Trophoblast cell (in vitro differentiated cells and primary cell): ENCODE results near the gene CLDN19.
A peak's percentile ranks its signal among the peaks of the same experiment; 100 is the strongest.

Experiments used
- DNase-seq, 2 donors: peaks; one replicate each; pipeline ENCODE4 v3.0.0-alpha.2; 2016
- H2AFZ ChIP-seq: 2 replicates; pipeline ENCODE4 v1.6.1; 2013; ENCODE audit warnings: low read length, moderate library complexity, mild to moderate bottlenecking; ENCODE audit not compliant: insufficient read depth, poor library complexity
- H2AK5ac ChIP-seq: 2 replicates; pipeline ENCODE4 v1.6.1; 2013; ENCODE audit warnings: mild to moderate bottlenecking, low read length
- H2BK120ac ChIP-seq: 2 replicates; pipeline ENCODE4 v1.6.1; 2013; ENCODE audit warnings: low read length, mild to moderate bottlenecking, moderate library complexity; ENCODE audit not compliant: insufficient read depth, poor library complexity
- H2BK12ac ChIP-seq: 2 replicates; pipeline ENCODE4 v1.6.1; 2013; ENCODE audit warnings: mild to moderate bottlenecking, low read length, moderate library complexity
- H2BK5ac ChIP-seq: 2 replicates; pipeline ENCODE4 v1.6.1; 2013; ENCODE audit warnings: low read length, low read depth, moderate library complexity, mild to moderate bottlenecking; ENCODE audit not compliant: poor library complexity
- H3K14ac ChIP-seq: 2 replicates; pipeline ENCODE4 v1.6.1; 2013; ENCODE audit warnings: mild to moderate bottlenecking, low read length
- H3K18ac ChIP-seq: 2 replicates; pipeline ENCODE4 v1.6.1; 2013; ENCODE audit warnings: mild to moderate bottlenecking, low read length
- H3K23ac ChIP-seq: 2 replicates; pipeline ENCODE4 v1.6.1; 2013; ENCODE audit warnings: low read length
- H3K27ac ChIP-seq: 2 replicates; pipeline ENCODE4 v1.5.1; 2013; ENCODE audit warnings: low read depth, mild to moderate bottlenecking, inconsistent platforms, low read length, moderate library complexity
- H3K27me3 ChIP-seq: 2 replicates; pipeline ENCODE4 v1.6.1; 2013; ENCODE audit warnings: inconsistent platforms, mild to moderate bottlenecking, low read length, moderate library complexity; ENCODE audit not compliant: insufficient read depth
- H3K36me3 ChIP-seq, 2 experiments: 1 replicate in 1 of 2; 2 replicates in 1 of 2; pipeline ENCODE4 v1.6.1; 2013; ENCODE audit warnings: low read length in 2 of 2, mild to moderate bottlenecking in 2 of 2, moderate library complexity in 1 of 2; ENCODE audit not compliant: insufficient read depth in 2 of 2, control insufficient read depth in 1 of 2
- H3K4ac ChIP-seq: 2 replicates; pipeline ENCODE4 v1.6.1; 2013; ENCODE audit warnings: low read depth, mild to moderate bottlenecking, low read length, moderate library complexity
- H3K4me1 ChIP-seq, 2 experiments: 1 replicate in 1 of 2; 2 replicates in 1 of 2; pipeline ENCODE4 v1.6.1; 2013; ENCODE audit warnings: low read length in 2 of 2, mild to moderate bottlenecking in 2 of 2, moderate library complexity in 1 of 2; ENCODE audit not compliant: insufficient read depth in 2 of 2, control insufficient read depth in 1 of 2
- H3K4me2 ChIP-seq: 2 replicates; pipeline ENCODE4 v1.6.1; 2013; ENCODE audit warnings: inconsistent platforms, mild to moderate bottlenecking, low read length, moderate library complexity
- H3K4me3 ChIP-seq: 2 replicates; pipeline ENCODE4 v1.5.1; 2013; ENCODE audit warnings: mild to moderate bottlenecking, low read depth, low read length, inconsistent platforms
- H3K79me1 ChIP-seq: one replicate; pipeline ENCODE4 v1.6.1; 2013; ENCODE audit warnings: low read length
- H3K79me2 ChIP-seq: 2 replicates; pipeline ENCODE4 v1.6.1; 2013; ENCODE audit warnings: low read length, mild to moderate bottlenecking; ENCODE audit not compliant: control insufficient read depth, insufficient read depth, poor library complexity
- H3K9ac ChIP-seq: 2 replicates; pipeline ENCODE4 v1.6.1; 2013; ENCODE audit warnings: mild to moderate bottlenecking, low read length
- H3K9me3 ChIP-seq: 2 replicates; pipeline ENCODE4 v1.6.1; 2013; ENCODE audit warnings: low read depth, mild to moderate bottlenecking, control low read depth, inconsistent platforms, low read length; ENCODE audit not compliant: insufficient read depth
- H4K12ac ChIP-seq: 2 replicates; pipeline ENCODE4 v1.6.1; 2013; ENCODE audit warnings: low read depth, mild to moderate bottlenecking, low read length, moderate library complexity
- H4K8ac ChIP-seq: 2 replicates; pipeline ENCODE4 v1.6.1; 2013; ENCODE audit warnings: low read depth, mild to moderate bottlenecking, low read length, moderate library complexity
- H4K91ac ChIP-seq: one replicate; pipeline ENCODE4 v1.6.1; 2013; ENCODE audit warnings: low read depth, mild to moderate bottlenecking, low read length, moderate library complexity
- WGBS: extraction: QIAGEN DNeasy Blood & Tissue Kit; methylation state at CpG from one replicate; pipeline ENCODE4 v1.1.7; 2013; ENCODE audit warnings: missing lambda C conversion rate; ENCODE audit not compliant: insufficient read length, insufficient coverage; ENCODE audit errors: extremely low coverage; 5-methylcytosine and 5-hydroxymethylcytosine counted together

Gene CLDN19

GRCh38 chr1:42745851-42746250 is 5.8 kb upstream of the CLDN19 start:
- H3K27ac ChIP-seq, result no peak overlapping the region
- no peak overlapping the region for H3K14ac ChIP-seq
- H3K4me1 ChIP-seq, result peaks cover 5 to 6% of the 10 kb centered on the region in 2 experiments
- H3K23ac ChIP-seq, result no peak overlapping the region
- no peak overlapping the region for H2AFZ ChIP-seq
- H3K4ac ChIP-seq, result no peak overlapping the region
- no peak overlapping the region for H3K18ac ChIP-seq
- no peak overlapping the region for H3K9ac ChIP-seq
- H3K36me3 ChIP-seq, result peaks cover 41 to 47% of the 10 kb centered on the region in 2 experiments
- H3K27me3 ChIP-seq, result no peaks in the 10 kb centered on the region
- no peak overlapping the region for H2AK5ac ChIP-seq
- WGBS, result no CpG with 5 or more reads among the region's 8 CpGs
- H3K79me1 ChIP-seq, result no peaks in the 10 kb centered on the region
- peaks cover 3% of the 10 kb centered on the region for H3K9me3 ChIP-seq
- no peak overlapping the region for H2BK120ac ChIP-seq
- H3K4me2 ChIP-seq, result no peak overlapping the region
- no peak overlapping the region for H4K12ac ChIP-seq
- no peak overlapping the region for H3K4me3 ChIP-seq
- H3K79me2 ChIP-seq, result no peaks in the 10 kb centered on the region
- no peak overlapping the region for H2BK5ac ChIP-seq
- H4K8ac ChIP-seq, result no peak overlapping the region
- H2BK12ac ChIP-seq, result no peak overlapping the region
- no peak for DNase-seq
- no peak overlapping the region for H4K91ac ChIP-seq

- no peak overlapping the region for H3K18ac ChIP-seq
- H4K12ac ChIP-seq, result no peak overlapping the region
- no peak overlapping the region for H4K8ac ChIP-seq
- peaks cover 7% of the 10 kb centered on the region for H3K9me3 ChIP-seq
- no peak overlapping the region for H3K4me3 ChIP-seq
- no peaks in the 10 kb centered on the region for H3K79me2 ChIP-seq
- H2AK5ac ChIP-seq, result no peak overlapping the region
- H3K36me3 ChIP-seq, result peaks cover 33 to 36% of the 10 kb centered on the region in 2 experiments
- H3K14ac ChIP-seq, result no peak overlapping the region
- peaks cover 10 to 13% of the 10 kb centered on the region in 2 experiments for H3K4me1 ChIP-seq
- no CpG with 5 or more reads among the region's 9 CpGs for WGBS
- H3K27me3 ChIP-seq, result no peaks in the 10 kb centered on the region
- H3K4ac ChIP-seq, result no peak overlapping the region
- H3K9ac ChIP-seq, result no peak overlapping the region
- no peak overlapping the region for H2BK5ac ChIP-seq
- H3K23ac ChIP-seq, result no peak overlapping the region
- no peak overlapping the region for H2BK120ac ChIP-seq
- no peaks in the 10 kb centered on the region for H3K79me1 ChIP-seq
- no peak overlapping the region for H4K91ac ChIP-seq
- H2AFZ ChIP-seq, result no peak overlapping the region
- H3K4me2 ChIP-seq, result no peak overlapping the region
- DNase-seq, result peak; percentile 48 to 61
- no peak overlapping the region for H3K27ac ChIP-seq
- no peak overlapping the region for H2BK12ac ChIP-seq
Observed at GRCh38 chr1:42744148-42744413, 4.0 kb upstream of the CLDN19 start.

- Histone ChIP-seq H3K23ac (no peak overlapping the region), H4K12ac (no peak overlapping the region), H3K79me2 (no peaks in the 10 kb centered on the region), H3K9me3 (peaks cover 7% of the 10 kb centered on the region), H2BK5ac (no peak overlapping the region), H2BK120ac (no peak overlapping the region), H3K27ac (no peak overlapping the region), H4K8ac (no peak overlapping the region), H2BK12ac (no peak overlapping the region), H4K91ac (no peak overlapping the region), H3K14ac (no peak overlapping the region), H2AK5ac (no peak overlapping the region), H3K4me2 (no peak overlapping the region), H3K4me1 (peaks cover 10 to 13% of the 10 kb centered on the region in 2 experiments), H3K27me3 (no peaks in the 10 kb centered on the region), H2AFZ (no peak overlapping the region), H3K4ac (no peak overlapping the region), H3K9ac (no peak overlapping the region), H3K18ac (no peak overlapping the region), H3K36me3 (peaks cover 28 to 30% of the 10 kb centered on the region in 2 experiments), H3K79me1 (no peaks in the 10 kb centered on the region), H3K4me3 (no peak overlapping the region)
- DNase-seq, result peak; percentile 98 to 99
- WGBS, result no CpG with 5 or more reads among the region's 21 CpGs
Observed at GRCh38 chr1:42743317-42744147, 3.5 kb upstream of the CLDN19 start.

- Histone ChIP-seq H3K18ac (no peak overlapping the region), H3K23ac (no peak overlapping the region)
- no CpG with 5 or more reads among the region's 9 CpGs for WGBS
Observed at GRCh38 chr1:42742617-42743316, 2.7 kb upstream of the CLDN19 start.

More at GRCh38 chr1:42742617-42743316, 2.7 kb upstream of the CLDN19 start:
- H2BK12ac ChIP-seq, result no peak overlapping the region
- no peak for DNase-seq
- H2AK5ac ChIP-seq, result no peak overlapping the region
- H4K12ac ChIP-seq, result no peak overlapping the region
- H3K9ac ChIP-seq, result no peak overlapping the region
- no peak overlapping the region for H4K91ac ChIP-seq
- H3K27ac ChIP-seq, result no peak overlapping the region
- H2BK120ac ChIP-seq, result no peak overlapping the region
- no peak overlapping the region for H3K4ac ChIP-seq
- no peak overlapping the region for H4K8ac ChIP-seq
- H2AFZ ChIP-seq, result no peak overlapping the region
- no peaks in the 10 kb centered on the region for H3K27me3 ChIP-seq
- no peak overlapping the region for H3K14ac ChIP-seq
- no peak overlapping the region for H2BK5ac ChIP-seq
- no peaks in the 10 kb centered on the region for H3K79me1 ChIP-seq
- peaks cover 10 to 13% of the 10 kb centered on the region in 2 experiments for H3K4me1 ChIP-seq
- peaks cover 5% of the 10 kb centered on the region for H3K9me3 ChIP-seq
- H3K79me2 ChIP-seq, result no peaks in the 10 kb centered on the region
- no peak overlapping the region for H3K4me3 ChIP-seq
- no peak overlapping the region for H3K4me2 ChIP-seq
- peaks cover 20 to 23% of the 10 kb centered on the region in 2 experiments for H3K36me3 ChIP-seq
